Stomach (tissue), 4 donors: ENCODE data around the gene NHS.

ENCODE experiments used
- CTCF ChIP-seq, 7 experiments: fragments of 450-650 bp in 4 of 7; fragments of 200-600 bp in 3 of 7; sonication (generic) in 3 of 7; IDR thresholded peaks; one replicate each; pipeline ENCODE4 v1.5.1; 2016 to 2019; ENCODE audit warnings: antibody characterized with exemption in 7 of 7, control low read depth in 2 of 7, mild to moderate bottlenecking in 1 of 7
- EP300 ChIP-seq: sonication (generic); formaldehyde crosslinking; IDR thresholded peaks from one replicate; pipeline ENCODE4 v1.6.1; 2017; ENCODE audit warnings: antibody characterized with exemption
- POLR2A ChIP-seq, 4 donors: fragments of 450-650 bp; IDR thresholded peaks; one replicate each; pipeline ENCODE4 v1.6.1; 2016; ENCODE audit warnings: antibody characterized with exemption in 4 of 4, control low read depth in 2 of 4, mild to moderate bottlenecking in 1 of 4, moderate library complexity in 1 of 4
- POLR2AphosphoS5 ChIP-seq, 3 donors: sonication (generic); formaldehyde crosslinking; IDR thresholded peaks; one replicate each; pipeline ENCODE4 v1.6.1; 2016; ENCODE audit warnings: antibody characterized with exemption in 3 of 3

DNA sequence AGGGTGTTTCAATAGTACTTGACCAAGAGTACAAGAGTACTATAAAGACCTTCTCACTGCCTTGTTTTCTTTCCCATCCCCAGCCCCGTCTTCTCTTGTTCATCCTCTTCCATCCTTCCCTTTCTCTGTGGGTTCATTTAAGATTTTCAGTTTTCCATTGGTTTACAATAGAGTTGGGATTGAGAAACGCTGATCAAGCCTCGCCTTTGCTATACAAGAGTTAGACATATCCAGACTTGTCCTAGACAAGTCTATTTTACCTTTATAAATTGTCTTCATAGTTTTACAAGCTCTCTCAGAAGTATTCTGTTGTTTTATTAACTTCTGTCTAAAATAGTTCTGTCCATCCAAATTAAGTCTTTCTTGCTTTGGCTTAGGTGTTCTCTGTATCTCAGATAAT lies 332.7 kb downstream of the NHS start:
- TF ChIP-seq CTCF (IDR thresholded peaks at IDR 0.05) (no peak), EP300 (no peak), POLR2A (IDR thresholded peaks at IDR 0.05) (no peak), POLR2AphosphoS5 (IDR thresholded peaks at IDR 0.05) (no peak)
